HG02981 (cell line): ENCODE measurements around the gene MN1.

Experiments
- ATAC-seq: cut with Tn5 transposase; IDR thresholded peaks from one replicate; pipeline ENCODE4 v1.9.1; 2021; ENCODE audit warnings: mild to moderate bottlenecking, moderate library complexity; ENCODE audit not compliant: unreplicated experiment

Gene MN1

GRCh38 chr22:27786291-27786932, 15.1 kb downstream of the MN1 start:
- no peak for ATAC-seq

- ATAC-seq, result no peak
Observed at GRCh38 chr22:27785831-27786230, 15.7 kb downstream of the MN1 start.

DNA sequence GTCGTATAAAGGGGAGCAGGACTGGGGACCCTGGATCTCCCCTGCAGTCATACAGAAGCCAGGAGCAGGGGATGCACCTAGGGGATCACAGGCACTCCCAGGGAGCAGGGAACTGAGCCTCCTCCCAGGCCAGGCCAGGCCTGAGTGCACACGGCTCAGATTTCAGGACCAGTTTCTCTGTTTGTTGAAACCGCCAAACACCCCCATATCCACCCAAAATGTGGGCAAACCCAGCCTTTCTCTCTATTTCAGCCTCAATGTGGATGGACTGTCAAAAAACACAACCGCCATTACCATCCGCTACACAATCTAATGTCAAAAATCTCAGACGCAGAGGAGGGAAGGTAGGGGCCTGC, 17.5 kb downstream of the MN1 start:
- no peak for ATAC-seq

DNA sequence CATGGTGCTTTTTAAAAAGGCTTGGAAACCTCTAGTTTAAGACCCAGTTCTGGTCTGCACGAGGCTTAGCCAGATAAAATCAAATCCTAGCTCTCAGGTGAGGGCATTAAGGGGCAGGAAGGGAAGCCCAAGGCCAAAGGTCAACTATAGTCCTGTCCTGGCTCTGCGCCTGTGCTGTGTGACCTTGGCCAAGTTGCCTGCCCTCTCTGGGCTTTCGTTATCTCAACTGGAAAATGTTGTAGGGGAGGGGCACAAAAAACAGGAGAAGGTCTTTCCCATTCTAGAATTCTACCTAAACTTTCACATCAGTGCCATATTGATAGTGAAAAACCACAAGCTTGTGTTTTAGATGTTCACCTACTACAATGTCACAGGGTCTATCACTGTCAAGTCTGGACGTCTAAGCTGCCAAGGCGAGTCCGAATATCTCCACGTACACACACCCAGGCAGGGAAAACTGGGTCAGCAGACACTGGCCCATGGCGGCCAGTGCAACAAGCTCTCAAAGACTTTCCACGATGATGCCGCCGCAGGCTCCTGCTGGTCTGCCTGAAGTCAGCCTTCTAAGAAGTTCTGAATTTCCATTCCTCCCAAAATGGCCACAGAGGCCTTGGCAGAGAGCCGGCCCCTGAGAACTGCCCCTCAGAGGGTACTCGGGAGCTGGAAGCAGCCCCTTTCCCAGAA, 18.0 kb downstream of the MN1 start:
- no peak for ATAC-seq

DNA sequence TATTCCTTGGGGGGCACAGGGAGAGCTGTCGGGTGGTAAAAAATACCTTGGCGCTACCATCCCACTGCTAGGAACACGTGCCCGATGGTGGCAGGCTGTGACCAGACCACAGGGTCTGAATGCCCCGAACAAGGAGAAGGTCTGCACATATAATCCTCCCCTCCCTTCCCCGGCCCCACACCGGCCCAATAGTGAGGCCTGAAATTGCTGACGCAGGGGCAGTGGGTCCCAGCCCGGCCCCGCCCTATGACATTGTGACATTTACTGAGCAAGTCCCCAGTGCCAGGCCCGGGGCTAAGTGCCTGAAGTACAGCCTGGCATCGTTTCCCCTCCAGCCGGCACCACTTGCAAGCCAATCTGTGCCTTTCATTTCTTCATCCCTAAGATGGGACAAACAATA, 19.5 kb downstream of the MN1 start:
- no peak for ATAC-seq

- ATAC-seq, result no peak
Observed at GRCh38 chr22:27780161-27780575, 21.4 kb downstream of the MN1 start.

DNA sequence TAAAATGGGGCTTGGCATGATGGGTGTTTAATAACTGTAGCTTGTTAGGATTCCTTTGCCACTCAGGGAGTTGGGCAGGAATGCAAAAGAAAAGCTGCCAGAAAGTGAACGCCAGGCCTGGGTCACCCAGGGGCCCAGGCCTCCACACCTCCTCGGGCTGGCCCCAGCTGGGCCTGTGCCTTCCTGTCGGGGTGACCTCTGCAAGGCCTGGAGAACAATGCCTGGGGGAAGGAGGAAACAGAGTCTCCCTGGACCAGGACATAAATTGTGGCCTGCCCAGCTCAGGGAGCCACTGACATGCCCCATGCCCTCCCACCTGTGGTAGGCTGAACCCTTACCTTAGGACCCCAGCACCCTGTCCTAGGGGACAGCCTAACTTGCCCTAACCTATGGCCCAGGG, 21.9 kb downstream of the MN1 start:
- no peak for ATAC-seq

- no peak for ATAC-seq
Observed at GRCh38 chr22:27778294-27779090, 23.1 kb downstream of the MN1 start.

GRCh38 chr22:27777128-27777527, 24.4 kb downstream of the MN1 start:
- no peak for ATAC-seq

DNA sequence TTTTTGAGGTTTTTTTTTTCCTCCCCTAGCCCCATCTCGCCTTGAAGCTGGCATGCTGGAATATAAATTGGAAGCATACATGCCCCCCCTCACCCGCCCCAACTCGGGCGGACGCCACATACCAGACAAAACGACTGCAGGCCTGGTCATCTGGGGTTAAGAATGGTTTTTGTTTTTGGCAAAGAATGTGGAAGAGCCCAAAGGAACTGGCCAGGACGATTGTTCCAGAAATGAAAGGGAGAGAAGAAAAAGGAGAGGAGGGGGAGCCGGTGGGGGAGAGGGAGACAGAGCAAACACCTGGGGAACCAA, 25.0 kb downstream of the MN1 start:
- ATAC-seq, result no peak

DNA sequence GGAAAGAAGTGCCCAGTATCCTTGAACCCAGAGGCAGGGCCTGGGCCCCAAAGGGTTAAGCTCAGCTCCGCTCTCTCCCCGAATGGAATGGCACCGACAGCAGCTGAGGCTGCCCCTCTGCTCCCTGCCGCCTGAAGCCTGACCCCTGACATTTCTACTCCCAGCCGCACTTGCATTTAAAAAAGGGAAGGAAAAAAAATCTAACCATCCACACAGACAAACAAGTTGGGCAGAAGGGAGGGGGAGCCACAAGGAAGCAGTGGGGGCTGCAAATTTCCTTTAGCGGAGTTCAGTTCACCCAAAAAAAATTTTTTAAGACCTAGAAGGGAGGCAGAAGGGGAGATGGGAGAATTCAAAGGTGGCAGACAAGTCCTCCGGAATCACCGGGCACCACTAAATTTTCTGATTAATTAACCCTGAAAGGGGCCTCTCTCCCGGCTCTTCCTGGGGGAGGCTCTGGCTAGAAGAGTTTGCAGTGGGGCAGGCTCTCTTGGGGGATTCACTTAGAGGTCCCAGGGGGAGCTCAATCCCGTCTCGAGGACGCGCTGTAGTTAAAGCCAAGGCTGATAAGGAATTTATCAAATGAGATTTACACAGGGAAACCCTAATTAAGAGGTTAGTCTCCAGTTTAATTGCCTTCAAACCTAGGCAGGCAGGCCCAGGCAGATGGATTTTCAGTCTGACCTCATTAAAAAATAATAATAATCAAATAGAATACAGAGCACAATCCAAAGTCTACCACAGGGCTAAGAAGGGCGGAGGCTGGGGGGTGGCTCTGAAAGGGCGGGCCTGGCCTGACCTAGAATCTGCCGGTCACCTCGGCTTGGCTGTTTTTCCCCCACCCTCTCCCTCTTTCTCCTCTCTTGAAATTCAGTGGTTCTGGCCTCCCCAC, 25.6 kb downstream of the MN1 start:
- no peak for ATAC-seq

GRCh38 chr22:27775087-27775698, 26.4 kb downstream of the MN1 start:
- no peak for ATAC-seq

GRCh38 chr22:27774200-27774599, 27.4 kb downstream of the MN1 start:
- no peak for ATAC-seq

DNA sequence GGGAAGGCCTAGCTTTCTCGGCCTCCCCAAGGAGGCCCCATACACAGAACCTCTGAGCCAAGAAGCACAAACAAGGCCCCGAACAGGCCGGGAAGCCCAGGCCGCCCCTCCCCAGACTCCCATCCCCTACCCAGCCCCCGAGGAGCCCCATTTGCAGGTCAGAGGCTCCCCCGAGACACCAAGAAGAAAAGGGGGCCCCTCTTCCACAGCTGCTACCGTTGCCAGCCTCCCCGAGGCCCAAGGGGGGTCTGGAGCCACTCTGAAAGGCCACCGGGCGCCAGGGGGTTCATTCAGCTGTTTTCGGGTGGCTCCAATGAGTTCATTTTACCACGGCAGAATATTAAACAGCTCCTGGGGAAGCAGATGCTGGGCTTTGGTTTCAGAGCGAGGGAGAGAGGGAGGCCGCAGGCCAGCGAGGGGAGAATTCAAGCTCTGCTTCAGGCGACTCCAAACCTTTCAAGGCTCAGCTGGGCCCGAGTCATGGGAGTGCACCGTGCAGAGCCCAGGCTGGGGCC, 28.5 kb downstream of the MN1 start:
- no peak for ATAC-seq

DNA sequence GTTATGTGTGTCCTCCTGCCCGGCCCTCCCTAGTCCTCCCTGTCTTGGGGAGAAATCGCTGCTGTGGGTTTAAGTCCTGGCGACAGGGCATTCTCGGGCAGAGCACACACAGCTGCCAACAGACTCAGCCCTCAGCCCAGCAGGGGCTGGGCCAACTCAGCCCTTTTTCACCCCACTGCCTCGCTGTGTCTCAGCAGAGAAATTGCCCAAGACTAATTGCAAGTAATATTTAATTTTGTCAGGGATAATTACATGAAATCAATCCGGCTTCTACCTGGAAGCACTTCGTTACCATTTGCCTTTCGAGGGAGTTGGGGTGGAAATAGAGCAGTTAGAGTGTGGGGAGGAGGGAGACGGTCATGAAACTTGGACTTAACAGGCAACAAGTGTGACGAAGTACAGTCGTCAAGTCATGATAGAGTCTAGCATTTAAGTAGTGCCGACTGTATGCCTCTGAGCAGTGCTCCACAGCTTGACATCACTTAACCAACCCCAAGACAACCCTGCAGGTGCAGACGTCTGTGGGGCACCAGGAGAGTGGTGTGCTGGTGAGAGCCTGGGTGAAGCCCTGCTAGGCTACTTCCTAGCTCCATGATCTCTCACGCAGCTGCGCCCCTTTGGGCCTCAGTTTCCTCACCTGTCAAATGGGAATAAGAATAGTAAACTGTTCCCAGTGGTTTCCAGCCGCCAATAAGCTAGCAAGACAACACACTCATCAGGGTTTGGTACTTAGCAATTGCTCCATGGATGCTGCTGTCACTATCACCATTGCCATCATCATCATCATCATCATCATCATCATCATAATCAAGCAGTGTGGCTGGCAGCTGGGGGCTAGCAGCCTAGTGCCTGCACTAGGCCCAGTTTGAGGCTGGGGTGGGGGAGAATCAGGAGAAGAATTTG, 29.2 kb downstream of the MN1 start:
- no peak for ATAC-seq

- no peak for ATAC-seq
Observed at GRCh38 chr22:27771637-27772036, 29.9 kb downstream of the MN1 start.

GRCh38 chr22:27769012-27769411, 32.5 kb downstream of the MN1 start:
- ATAC-seq, result no peak

- ATAC-seq, result no peak
Observed at GRCh38 chr22:27768027-27768653, 33.4 kb downstream of the MN1 start.

- no peak for ATAC-seq
Observed at GRCh38 chr22:27766679-27767078, 34.9 kb downstream of the MN1 start.
